Gastrocnemius medialis (tissue), 4 donors: ENCODE data around the gene MROH2B. TPM values are rescaled to one million over a fixed set of nuclear protein-coding genes. Genes with fewer than 3 reads are reported as not detected.

ENCODE experiments used
- ATAC-seq, 2 donors: fragments of 150-250 bp; one replicate each; pipeline ENCODE4 v1.9.1; 2016
- DNase-seq, 2 donors: peaks; one replicate each; pipeline ENCODE4 v3.0.0-alpha.2; 2019
- H3K27ac ChIP-seq, 4 donors: fragments of 200-600 bp; sonication (generic); 1 replicate in 1 of 4; 2 replicates in 3 of 4; pipeline ENCODE4 v1.5.1; 2016 to 2018; ENCODE audit warnings: mild to moderate bottlenecking in 2 of 4, moderate library complexity in 1 of 4
- H3K27me3 ChIP-seq, 3 donors: fragments of 200-600 bp; sonication (generic) in 2 of 3; 1 replicate in 1 of 3; 2 replicates in 2 of 3; pipeline versions ENCODE4 v1.5.1 to v1.6.0; 2016 to 2019; ENCODE audit warnings: mild to moderate bottlenecking in 1 of 3, moderate library complexity in 1 of 3
- H3K36me3 ChIP-seq, 2 donors: fragments of 200-600 bp; sonication (generic) in 1 of 2; one replicate each; pipeline ENCODE4 v1.5.1; 2017 to 2018
- H3K4me1 ChIP-seq, 2 donors: fragments of 200-600 bp; sonication (generic) in 1 of 2; one replicate each; pipeline ENCODE4 v1.5.1; 2016 to 2017; ENCODE audit warnings: mild to moderate bottlenecking in 2 of 2
- H3K4me3 ChIP-seq, 4 donors: fragments of 200-600 bp; sonication (generic) in 3 of 4; 1 replicate in 1 of 4; 2 replicates in 3 of 4; pipeline ENCODE4 v1.5.1; 2016 to 2019; ENCODE audit warnings: mild to moderate bottlenecking in 2 of 4
- H3K9me3 ChIP-seq, 3 donors: fragments of 200-600 bp; sonication (generic) in 2 of 3; 1 replicate in 1 of 3; 2 replicates in 2 of 3; pipeline ENCODE4 v1.5.1; 2016 to 2019
- CTCF ChIP-seq, 5 experiments: fragments of 450-650 bp in 3 of 5; fragments of 200-600 bp in 2 of 5; sonication (generic) in 2 of 5; IDR thresholded peaks in 4 of 5; conservative IDR thresholded peaks in 1 of 5; 1 replicate in 4 of 5; 2 replicates in 1 of 5; pipeline ENCODE4 v1.5.1; 2016 to 2019; ENCODE audit warnings: antibody characterized with exemption in 5 of 5, mild to moderate bottlenecking in 3 of 5, moderate library complexity in 3 of 5
- POLR2A ChIP-seq, 2 donors: fragments of 450-650 bp; IDR thresholded peaks; one replicate each; pipeline ENCODE4 v1.6.1; 2017; ENCODE audit warnings: antibody characterized with exemption in 2 of 2, mild to moderate bottlenecking in 2 of 2, moderate library complexity in 2 of 2
- in situ Hi-C, 4 donors: fragments of 200-750 bp; cut with MboI; loops; one replicate each; pipeline versions ENCODE4 v1.15.0 to v1.8.0; 2017; ENCODE audit warnings: low sequenced_read_pairs in 4 of 4
- intact Hi-C: fragments of 100-400 bp; cut with DNase I; formaldehyde crosslinking; loops from one replicate; pipeline ENCODE4 v1.15.1; 2023; ENCODE audit warnings: low total_unique reads
- total RNA-seq, 4 donors: library from RNA; depleted of rRNA; stranded (reverse); fragments of >200 nt; gene quantifications; one replicate each; pipeline versions ENCODE4 v1.1.0 to v1.2.3, GENCODE V29; 2016

MROH2B gene
- total RNA-seq, 4 donors from 2014 or later = not detected

DNA sequence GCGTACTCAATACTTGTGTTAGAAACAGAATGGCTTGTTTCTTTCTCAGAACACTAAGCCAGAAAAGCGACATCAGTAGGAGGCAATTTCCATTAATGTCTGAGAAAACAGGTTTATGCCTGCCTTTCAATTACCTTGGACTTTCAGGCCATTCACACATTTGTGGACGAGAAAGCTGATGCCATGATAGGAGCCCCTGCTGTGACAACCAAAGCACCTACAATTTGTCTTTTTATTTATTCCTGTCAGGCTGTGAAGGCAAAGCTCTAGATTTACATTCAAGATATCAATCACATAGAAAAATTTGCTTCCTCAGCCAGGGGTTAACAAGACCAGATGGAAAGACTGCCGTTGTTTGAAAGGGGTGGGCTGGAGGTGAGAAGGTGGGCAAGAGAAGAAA lies 85.6 kb downstream of the MROH2B start:
- in situ Hi-C loops (no loop called here), intact Hi-C loops (no loop called here)
- no peak overlapping the region for H3K4me3 ChIP-seq
- TF ChIP-seq CTCF (IDR thresholded peaks at IDR 0.05 in 4 of 5, conservative IDR thresholded peaks at IDR 0.05 in 1 of 5) = no peak
- no peak for TF ChIP-seq POLR2A (IDR thresholded peaks at IDR 0.05)
- ATAC-seq (no peak), DNase-seq (no peak)
- no peak overlapping the region for H3K27ac ChIP-seq
- H3K9me3 ChIP-seq = no peaks in the 10 kb centered on the region
- no peaks in the 10 kb centered on the region for H3K36me3 ChIP-seq
- H3K27me3 ChIP-seq = no peaks in the 10 kb centered on the region
- no peaks in the 10 kb centered on the region for H3K4me1 ChIP-seq

DNA sequence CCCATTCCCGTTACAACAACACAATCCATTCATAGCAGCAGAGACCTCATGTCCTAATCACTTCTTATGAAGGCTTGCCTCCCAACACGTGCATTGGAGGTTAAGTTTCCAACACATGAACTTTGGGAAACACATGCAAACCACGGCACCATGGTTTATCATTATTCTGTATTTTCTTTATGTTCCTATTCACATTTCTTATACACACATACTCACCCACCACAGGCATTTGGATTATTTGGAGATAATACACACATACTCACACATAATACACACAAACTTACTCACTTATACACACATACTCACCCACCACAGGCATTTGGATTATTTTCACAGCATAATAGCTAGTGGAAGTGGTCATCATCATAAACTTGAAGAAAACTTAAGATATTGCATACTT lies 86.3 kb downstream of the MROH2B start:
- H3K4me3 ChIP-seq = no peak overlapping the region
- intact Hi-C loops = no loop called here
- ATAC-seq = no peak
- H3K9me3 ChIP-seq = no peaks in the 10 kb centered on the region
- no peak for TF ChIP-seq POLR2A (IDR thresholded peaks at IDR 0.05)
- no peak for TF ChIP-seq CTCF (IDR thresholded peaks at IDR 0.05 in 4 of 5, conservative IDR thresholded peaks at IDR 0.05 in 1 of 5)
- no peak overlapping the region for H3K27ac ChIP-seq
- in situ Hi-C loops = no loop called here
- no peaks in the 10 kb centered on the region for H3K4me1 ChIP-seq
- no peaks in the 10 kb centered on the region for H3K27me3 ChIP-seq
- no peak for DNase-seq
- no peaks in the 10 kb centered on the region for H3K36me3 ChIP-seq

DNA sequence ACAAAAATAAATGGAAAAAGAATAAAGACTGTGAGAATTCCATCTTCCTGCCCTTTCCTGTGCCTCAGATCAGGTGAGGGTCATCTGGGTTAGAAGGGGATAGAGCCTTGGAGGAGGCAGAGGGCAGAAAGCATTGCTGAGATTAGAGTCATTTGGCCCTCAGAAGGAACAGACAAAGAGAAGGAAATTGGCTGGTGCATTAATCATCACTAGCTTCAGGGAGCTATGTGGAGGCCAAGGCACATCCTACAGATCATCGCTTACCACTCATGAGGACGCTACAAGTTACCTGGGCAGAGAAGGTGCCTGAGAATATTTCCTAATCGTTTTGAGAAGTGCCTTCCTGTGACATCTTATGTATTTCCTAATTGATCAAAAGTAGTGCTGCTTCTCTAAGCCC lies 87.4 kb downstream of the MROH2B start:
- DNase-seq (no peak), ATAC-seq (no peak)
- no peak for TF ChIP-seq CTCF (IDR thresholded peaks at IDR 0.05 in 4 of 5, conservative IDR thresholded peaks at IDR 0.05 in 1 of 5)
- no peak for TF ChIP-seq POLR2A (IDR thresholded peaks at IDR 0.05)
- no peaks in the 10 kb centered on the region for H3K36me3 ChIP-seq
- H3K4me3 ChIP-seq = no peak overlapping the region
- no peaks in the 10 kb centered on the region for H3K27me3 ChIP-seq
- no peaks in the 10 kb centered on the region for H3K9me3 ChIP-seq
- H3K4me1 ChIP-seq = no peaks in the 10 kb centered on the region
- intact Hi-C loops = no loop called here
- no peak overlapping the region for H3K27ac ChIP-seq
- in situ Hi-C loops = no loop called here

- Histone ChIP-seq H3K9me3 (no peaks in the 10 kb centered on the region), H3K4me1 (no peaks in the 10 kb centered on the region), H3K36me3 (no peaks in the 10 kb centered on the region), H3K27me3 (no peaks in the 10 kb centered on the region), H3K4me3 (no peak overlapping the region), H3K27ac (no peak overlapping the region)
- in situ Hi-C loops = no loop called here
- TF ChIP-seq POLR2A (IDR thresholded peaks at IDR 0.05) (no peak), CTCF (IDR thresholded peaks at IDR 0.05 in 4 of 5, conservative IDR thresholded peaks at IDR 0.05 in 1 of 5) (no peak)
- ATAC-seq (no peak), DNase-seq (no peak)
- intact Hi-C loops = no loop called here
These were observed 89.7 kb downstream of the MROH2B start for GRCh38 chr5:40981420-40981819.

DNA sequence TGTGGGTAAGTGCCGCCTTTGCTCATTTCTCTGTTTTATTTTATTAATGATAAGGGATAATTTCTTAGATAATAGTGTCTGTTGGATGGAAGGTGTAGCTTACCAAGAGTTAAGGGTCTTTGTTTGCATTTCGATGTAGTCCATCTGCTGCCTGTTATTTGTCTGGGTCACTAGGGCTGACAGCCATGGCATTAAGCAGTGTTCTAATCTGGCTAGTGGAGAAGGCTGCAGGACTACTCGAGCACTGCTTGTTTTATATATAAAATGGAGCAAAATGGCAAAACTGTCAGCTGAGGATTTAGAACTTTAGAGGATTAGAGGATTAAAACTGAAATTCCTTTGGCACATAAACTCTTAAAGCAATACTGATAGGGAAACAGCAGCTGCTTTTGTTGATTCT lies 94.3 kb downstream of the MROH2B start:
- Histone ChIP-seq H3K36me3 (no peaks in the 10 kb centered on the region), H3K9me3 (no peaks in the 10 kb centered on the region), H3K27ac (no peak overlapping the region), H3K4me3 (no peak overlapping the region), H3K27me3 (no peaks in the 10 kb centered on the region), H3K4me1 (no peaks in the 10 kb centered on the region)
- no peak for ATAC-seq
- TF ChIP-seq POLR2A (IDR thresholded peaks at IDR 0.05) = no peak
- TF ChIP-seq CTCF (IDR thresholded peaks at IDR 0.05 in 4 of 5, conservative IDR thresholded peaks at IDR 0.05 in 1 of 5) = no peak
- in situ Hi-C loops = no loop called here
- DNase-seq = no peak
- intact Hi-C loops = no loop called here
